GM23338 (cell line): Measurements from ENCODE around the gene EML2.

Experiments used
- CTCF ChIP-seq, 2 experiments: fragments of 200-600 bp in 1 of 2; sonication (generic) in 1 of 2; conservative IDR thresholded peaks; 2 replicates each; pipeline versions ENCODE4 v1.5.1 to v1.6.1; 2016 to 2017; ENCODE audit warnings: antibody characterized with exemption in 2 of 2, low read depth in 2 of 2, mild to moderate bottlenecking in 2 of 2, moderate library complexity in 1 of 2
- POLR2AphosphoS5 ChIP-seq: IDR thresholded peaks from 2 replicates; pipeline ENCODE4 v1.6.1; 2016; ENCODE audit warnings: antibody characterized with exemption, low read depth

- TF ChIP-seq CTCF (conservative IDR thresholded peaks at IDR 0.05; ENCODE audit: low read depth in 2 of 2), result no peak
- TF ChIP-seq POLR2AphosphoS5, result no peak
Measured at GRCh38 chr19:45643927-45644771, 5.0 kb upstream of the EML2 start.
